Ectodermal cell (in vitro differentiated cells): ENCODE results near the gene KRTAP22-1. TPM values are rescaled to one million over a fixed set of nuclear protein-coding genes. Genes with fewer than 3 reads are reported as not detected.

Experiments used
- H3K27ac ChIP-seq: 2 replicates; pipeline ENCODE4 v1.7.0; 2013; ENCODE audit warnings: mild to moderate bottlenecking, low read depth, low read length; ENCODE audit not compliant: insufficient read depth, poor library complexity, severe bottlenecking
- H3K27me3 ChIP-seq: 2 replicates; pipeline ENCODE4 v1.7.0; 2013; ENCODE audit warnings: mild to moderate bottlenecking, low read length; ENCODE audit not compliant: insufficient read depth, control insufficient read depth, poor library complexity, severe bottlenecking
- H3K36me3 ChIP-seq: one replicate; pipeline ENCODE4 v1.7.0; 2013; ENCODE audit warnings: low read length; ENCODE audit not compliant: control insufficient read depth, insufficient read depth
- H3K4me1 ChIP-seq: one replicate; pipeline ENCODE4 v1.7.0; 2013; ENCODE audit warnings: low read length; ENCODE audit not compliant: control insufficient read depth, insufficient read depth
- H3K4me3 ChIP-seq: 2 replicates; pipeline ENCODE4 v1.7.0; 2013; ENCODE audit warnings: low read depth, low read length, control low read depth; ENCODE audit not compliant: insufficient read depth
- H3K9me3 ChIP-seq: 2 replicates; pipeline ENCODE4 v1.7.0; 2013; ENCODE audit warnings: mild to moderate bottlenecking, low read length, moderate library complexity; ENCODE audit not compliant: control insufficient read depth
- WGBS, 2 experiments: methylation state at CpG; one replicate each; pipeline ENCODE4 v1.1.7; 2013; ENCODE audit warnings: missing lambda C conversion rate in 2 of 2; 5-methylcytosine and 5-hydroxymethylcytosine counted together
- polyA plus RNA-seq, 4 experiments: library from polyadenylated mRNA; stranded (reverse); fragments of 50-300 nt; gene quantifications; one replicate each; pipeline ENCODE4 v1.2.3, GENCODE V29; 2013

KRTAP22-1 gene
- not detected for polyA plus RNA-seq (2013, experiment 1 of 4)
- polyA plus RNA-seq (2013, experiment 2 of 4): not detected
- not detected for polyA plus RNA-seq (2013, experiment 3 of 4)
- not detected for polyA plus RNA-seq (2013, experiment 4 of 4)

DNA sequence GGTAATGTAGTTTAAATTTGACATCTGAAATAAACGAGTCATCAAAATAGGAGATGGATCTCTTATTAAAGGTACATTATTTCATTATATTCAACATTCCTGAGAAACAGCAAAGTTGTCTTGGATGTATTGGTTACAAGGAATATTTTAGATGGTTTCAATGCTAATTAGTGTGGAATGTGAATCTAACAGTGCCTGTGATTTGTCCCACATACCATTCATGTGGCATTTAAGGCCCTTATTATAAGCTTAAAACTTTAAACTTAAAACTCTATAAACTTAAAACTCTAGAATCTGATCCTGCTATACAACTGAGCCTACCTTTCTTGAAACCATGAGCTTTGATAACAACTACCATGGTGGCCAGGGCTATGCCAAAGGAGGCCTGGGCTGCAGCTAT lies at the start of gene KRTAP22-1:
Gene KRTAP22-1, plus strand, starts transcription at position 301 of the 400 bp plus-strand sequence.
- Histone ChIP-seq H3K27ac (no peak within 1 kb of the TSS), H3K9me3 (no peaks in the 10 kb centered on the region), H3K4me1 (no peaks in the 10 kb centered on the region), H3K4me3 (no peak within 1 kb of the TSS), H3K27me3 (no peaks in the 10 kb centered on the region), H3K36me3 (no peaks in the 10 kb centered on the region)
- WGBS, 2 experiments: 63% methylated on average over 1 of the region's 1 CpG; no CpG with 5 or more reads in 1 of the 2 experiments

- no peak overlapping the region for H3K27ac ChIP-seq
- 90 to 92% methylated on average over 1 of the region's 1 CpG for WGBS, 2 experiments
Observed at GRCh38 chr21:30552782-30553181, 48.1 kb upstream of the KRTAP22-1 start.

GRCh38 chr21:30555095-30555494 lies 45.8 kb upstream of the KRTAP22-1 start:
- Histone ChIP-seq H3K9me3 (no peaks in the 10 kb centered on the region), H3K4me3 (no peak overlapping the region), H3K27me3 (no peaks in the 10 kb centered on the region), H3K4me1 (no peaks in the 10 kb centered on the region), H3K36me3 (no peaks in the 10 kb centered on the region), H3K27ac (no peak overlapping the region)
- WGBS, 2 experiments: no CpG with 5 or more reads among the region's 2 CpGs

More at GRCh38 chr21:30552782-30553181, 48.1 kb upstream of the KRTAP22-1 start:
- no peak overlapping the region for H3K4me3 ChIP-seq
- no peaks in the 10 kb centered on the region for H3K27me3 ChIP-seq
- H3K4me1 ChIP-seq: no peaks in the 10 kb centered on the region
- H3K36me3 ChIP-seq: no peaks in the 10 kb centered on the region
- H3K9me3 ChIP-seq: no peaks in the 10 kb centered on the region

DNA sequence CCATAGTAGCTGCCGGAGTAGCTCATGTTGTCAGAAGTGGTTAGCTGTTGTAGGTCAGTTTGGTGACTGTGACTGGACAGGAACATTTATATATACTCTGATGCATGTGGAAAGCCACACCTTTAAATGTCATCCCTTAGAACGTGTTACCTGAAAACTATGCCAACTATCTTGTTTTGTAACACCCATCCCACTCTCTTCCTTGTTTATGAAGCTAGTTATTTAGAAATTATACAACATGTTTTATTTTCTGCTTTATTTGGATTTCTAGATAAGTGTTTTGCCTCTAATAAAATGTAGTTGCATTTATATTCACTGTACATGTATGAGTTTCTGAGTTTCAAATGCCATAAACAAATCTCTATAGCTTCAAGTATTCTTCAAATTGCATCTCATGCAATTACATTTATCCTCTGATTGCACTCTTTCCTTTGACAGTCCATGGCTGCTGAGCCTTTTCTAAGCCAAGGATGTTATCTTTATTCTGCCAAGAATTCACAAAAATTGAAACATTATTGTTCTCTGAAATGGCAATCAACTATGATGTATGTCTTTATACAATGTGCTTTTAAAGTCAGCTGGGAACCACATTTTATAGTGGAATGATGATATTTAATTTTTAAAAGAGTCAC lies 39.5 kb upstream of the KRTAP22-1 start, which contains the start of gene KRTAP19-7:
Gene KRTAP19-7, minus strand, starts transcription at position 51 of the 632 bp plus-strand sequence. Its CDS starts 25 bp downstream, at position 26.
- 67 to 82% methylated on average over 2 of the region's 2 CpGs for WGBS, 2 experiments
- Histone ChIP-seq H3K27me3 (no peaks in the 10 kb centered on the region), H3K9me3 (no peaks in the 10 kb centered on the region), H3K27ac (no peak within 1 kb of the TSS), H3K4me1 (no peaks in the 10 kb centered on the region), H3K4me3 (no peak within 1 kb of the TSS), H3K36me3 (no peaks in the 10 kb centered on the region)

DNA sequence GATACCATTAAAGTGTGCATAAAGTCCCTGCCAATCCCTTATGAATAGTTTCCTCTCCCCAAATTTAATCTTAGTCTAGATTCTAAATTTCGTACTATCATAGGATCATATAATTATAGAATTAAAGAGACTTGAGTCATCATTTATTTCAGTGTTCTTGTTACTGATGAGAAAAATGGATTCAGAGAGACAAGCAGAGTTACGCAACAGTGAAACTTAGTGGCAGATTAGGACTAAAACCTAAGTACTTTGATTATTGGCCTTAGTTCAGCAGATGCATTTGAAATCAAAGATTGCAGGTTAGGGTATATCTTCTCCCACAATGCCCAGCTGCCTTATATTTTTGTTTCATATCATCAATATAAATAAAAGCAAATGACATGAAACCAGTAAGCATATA lies 38.9 kb upstream of the KRTAP22-1 start:
- H3K4me3 ChIP-seq: no peak overlapping the region
- 94 to 100% methylated on average over 1 of the region's 2 CpGs for WGBS, 2 experiments
- H3K36me3 ChIP-seq: no peaks in the 10 kb centered on the region
- no peaks in the 10 kb centered on the region for H3K27me3 ChIP-seq
- H3K27ac ChIP-seq: no peak overlapping the region
- no peaks in the 10 kb centered on the region for H3K9me3 ChIP-seq
- H3K4me1 ChIP-seq: no peaks in the 10 kb centered on the region

- Histone ChIP-seq H3K27me3 (no peaks in the 10 kb centered on the region), H3K36me3 (no peaks in the 10 kb centered on the region), H3K9me3 (no peaks in the 10 kb centered on the region), H3K4me3 (no peak overlapping the region), H3K27ac (no peak overlapping the region), H3K4me1 (no peaks in the 10 kb centered on the region)
- 80 to 86% methylated on average over 6 of the region's 6 CpGs for WGBS, 2 experiments
Observed at GRCh38 chr21:30563072-30563471, 37.8 kb upstream of the KRTAP22-1 start.

DNA sequence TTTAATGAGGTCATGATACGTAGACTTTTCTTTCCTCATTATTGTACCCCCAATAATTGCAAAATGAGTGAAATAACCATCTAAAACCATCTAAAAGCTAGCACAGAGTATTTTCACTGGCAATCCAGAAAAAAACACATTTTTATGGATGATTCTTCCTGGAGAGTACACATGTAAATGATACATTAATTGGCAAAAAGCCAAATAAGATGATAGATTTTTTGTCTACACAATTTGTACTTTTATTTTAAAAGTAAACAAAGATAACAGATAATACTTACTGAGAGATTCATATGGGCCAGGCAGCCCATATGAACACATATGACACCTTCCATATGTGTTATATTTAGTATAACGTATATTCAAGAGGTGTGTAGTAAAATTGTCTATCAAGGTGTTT lies 37.3 kb upstream of the KRTAP22-1 start:
- Histone ChIP-seq H3K27me3 (no peaks in the 10 kb centered on the region), H3K27ac (no peak overlapping the region), H3K36me3 (no peaks in the 10 kb centered on the region), H3K9me3 (no peaks in the 10 kb centered on the region), H3K4me3 (no peak overlapping the region), H3K4me1 (no peaks in the 10 kb centered on the region)
- 97 to 100% methylated on average over 1 of the region's 2 CpGs for WGBS, 2 experiments

- no peaks in the 10 kb centered on the region for H3K9me3 ChIP-seq
- H3K27ac ChIP-seq: no peak overlapping the region
- no peaks in the 10 kb centered on the region for H3K36me3 ChIP-seq
- no peaks in the 10 kb centered on the region for H3K4me1 ChIP-seq
- no peak overlapping the region for H3K4me3 ChIP-seq
- H3K27me3 ChIP-seq: no peaks in the 10 kb centered on the region
Observed at GRCh38 chr21:30567617-30568016, 33.3 kb upstream of the KRTAP22-1 start.

- H3K9me3 ChIP-seq: no peaks in the 10 kb centered on the region
- no peak overlapping the region for H3K27ac ChIP-seq
- no peaks in the 10 kb centered on the region for H3K27me3 ChIP-seq
- no peaks in the 10 kb centered on the region for H3K36me3 ChIP-seq
- no peak overlapping the region for H3K4me3 ChIP-seq
- peaks cover 12% of the 10 kb centered on the region for H3K4me1 ChIP-seq
Observed at GRCh38 chr21:30577766-30578165, 23.1 kb upstream of the KRTAP22-1 start.

GRCh38 chr21:30579346-30579745 lies 21.5 kb upstream of the KRTAP22-1 start:
- no peaks in the 10 kb centered on the region for H3K27me3 ChIP-seq
- H3K9me3 ChIP-seq: no peaks in the 10 kb centered on the region
- WGBS, 2 experiments: 71 to 83% methylated on average over 1 of the region's 1 CpG
- peaks cover 12% of the 10 kb centered on the region for H3K4me1 ChIP-seq
- H3K36me3 ChIP-seq: no peaks in the 10 kb centered on the region
- peak overlapping the region; percentile 47 for H3K27ac ChIP-seq
- H3K4me3 ChIP-seq: no peak overlapping the region
